IPS-20b (cell line): ENCODE results near the gene ENOX1.

Source experiments
- H3K27ac ChIP-seq: one replicate; pipeline ENCODE4 v1.5.1; 2013; ENCODE audit warnings: low read length
- H3K27me3 ChIP-seq: 2 replicates; pipeline ENCODE4 v1.6.1; 2013; ENCODE audit warnings: mild to moderate bottlenecking, low read length, inconsistent platforms; ENCODE audit not compliant: insufficient read depth
- H3K36me3 ChIP-seq: 2 replicates; pipeline ENCODE4 v1.6.1; 2013; ENCODE audit warnings: low read depth, mild to moderate bottlenecking, inconsistent platforms, low read length, moderate library complexity; ENCODE audit not compliant: insufficient read depth
- H3K4me1 ChIP-seq: 2 replicates; pipeline ENCODE4 v1.6.1; 2013; ENCODE audit warnings: mild to moderate bottlenecking, control low read depth, inconsistent platforms, low read length, moderate library complexity; ENCODE audit not compliant: insufficient read depth
- H3K4me3 ChIP-seq: 2 replicates; pipeline ENCODE4 v1.5.1; 2013; ENCODE audit warnings: mild to moderate bottlenecking, low read length, inconsistent platforms
- H3K9ac ChIP-seq: 2 replicates; pipeline ENCODE4 v1.6.1; 2013; ENCODE audit warnings: low read depth, mild to moderate bottlenecking, inconsistent platforms, low read length, moderate library complexity
- H3K9me3 ChIP-seq: 2 replicates; pipeline ENCODE4 v1.6.1; 2013; ENCODE audit warnings: mild to moderate bottlenecking, low read depth, low read length, inconsistent platforms; ENCODE audit not compliant: insufficient read depth

Gene ENOX1

GRCh38 chr13:43629691-43630480 is 156.9 kb downstream of the ENOX1 start:
- Histone ChIP-seq H3K4me1 (no peaks in the 10 kb centered on the region), H3K4me3 (no peak overlapping the region), H3K36me3 (no peaks in the 10 kb centered on the region), H3K27me3 (no peaks in the 10 kb centered on the region), H3K9me3 (no peaks in the 10 kb centered on the region), H3K27ac (no peak overlapping the region), H3K9ac (no peak overlapping the region)

- Histone ChIP-seq H3K9me3 (no peaks in the 10 kb centered on the region), H3K4me1 (no peaks in the 10 kb centered on the region), H3K36me3 (no peaks in the 10 kb centered on the region), H3K9ac (no peak overlapping the region), H3K27me3 (no peaks in the 10 kb centered on the region), H3K27ac (no peak overlapping the region), H3K4me3 (no peak overlapping the region)
These were observed 159.8 kb downstream of the ENOX1 start for GRCh38 chr13:43626994-43627393.

- H3K27me3 ChIP-seq = no peaks in the 10 kb centered on the region
- H3K4me1 ChIP-seq = no peaks in the 10 kb centered on the region
- no peak overlapping the region for H3K9ac ChIP-seq
These were observed 172.7 kb downstream of the ENOX1 start for GRCh38 chr13:43614063-43614462.

GRCh38 chr13:43611281-43612273 is 175.2 kb downstream of the ENOX1 start:
- Histone ChIP-seq H3K27ac (no peak overlapping the region), H3K9me3 (no peaks in the 10 kb centered on the region), H3K27me3 (no peaks in the 10 kb centered on the region), H3K4me1 (no peaks in the 10 kb centered on the region), H3K9ac (no peak overlapping the region), H3K36me3 (no peaks in the 10 kb centered on the region), H3K4me3 (no peak overlapping the region)

More at GRCh38 chr13:43614063-43614462, 172.7 kb downstream of the ENOX1 start:
- Histone ChIP-seq H3K27ac (no peak overlapping the region), H3K36me3 (no peaks in the 10 kb centered on the region), H3K9me3 (no peaks in the 10 kb centered on the region), H3K4me3 (no peak overlapping the region)

- peaks cover 8% of the 10 kb centered on the region; the same call in 1 of the 2 replicates for H3K9me3 ChIP-seq
- H3K4me1 ChIP-seq = no peaks in the 10 kb centered on the region
- no peaks in the 10 kb centered on the region for H3K27me3 ChIP-seq
- no peak overlapping the region for H3K4me3 ChIP-seq
- H3K36me3 ChIP-seq = no peaks in the 10 kb centered on the region
- no peak overlapping the region for H3K9ac ChIP-seq
- H3K27ac ChIP-seq = no peak overlapping the region
These were observed 178.2 kb downstream of the ENOX1 start for GRCh38 chr13:43608400-43609137.

- no peaks in the 10 kb centered on the region for H3K27me3 ChIP-seq
- no peak overlapping the region for H3K27ac ChIP-seq
- no peaks in the 10 kb centered on the region for H3K36me3 ChIP-seq
- no peak overlapping the region for H3K9ac ChIP-seq
- no peaks in the 10 kb centered on the region for H3K9me3 ChIP-seq
- H3K4me1 ChIP-seq = no peaks in the 10 kb centered on the region
- H3K4me3 ChIP-seq = no peak overlapping the region
These were observed 189.2 kb downstream of the ENOX1 start for GRCh38 chr13:43597599-43597945.

GRCh38 chr13:43596924-43597598 is 189.7 kb downstream of the ENOX1 start:
- H3K4me3 ChIP-seq = no peak overlapping the region
- H3K27ac ChIP-seq = no peak overlapping the region
- H3K36me3 ChIP-seq = no peaks in the 10 kb centered on the region
- H3K9ac ChIP-seq = no peak overlapping the region
- no peaks in the 10 kb centered on the region for H3K27me3 ChIP-seq
- H3K9me3 ChIP-seq = no peaks in the 10 kb centered on the region
- H3K4me1 ChIP-seq = no peaks in the 10 kb centered on the region

- H3K27me3 ChIP-seq = no peaks in the 10 kb centered on the region
- no peaks in the 10 kb centered on the region for H3K4me1 ChIP-seq
- H3K36me3 ChIP-seq = no peaks in the 10 kb centered on the region
- H3K4me3 ChIP-seq = no peak overlapping the region
- H3K9me3 ChIP-seq = no peaks in the 10 kb centered on the region
- H3K9ac ChIP-seq = no peak overlapping the region
- H3K27ac ChIP-seq = no peak overlapping the region
These were observed 190.8 kb downstream of the ENOX1 start for GRCh38 chr13:43596006-43596405.

- H3K27ac ChIP-seq = no peak overlapping the region
- H3K9ac ChIP-seq = no peak overlapping the region
- H3K9me3 ChIP-seq = no peaks in the 10 kb centered on the region
- H3K4me3 ChIP-seq = no peak overlapping the region
- no peaks in the 10 kb centered on the region for H3K36me3 ChIP-seq
- H3K4me1 ChIP-seq = no peaks in the 10 kb centered on the region
- no peaks in the 10 kb centered on the region for H3K27me3 ChIP-seq
These were observed 199.4 kb downstream of the ENOX1 start for GRCh38 chr13:43587376-43587775.

- Histone ChIP-seq H3K4me3 (no peak overlapping the region), H3K9me3 (no peaks in the 10 kb centered on the region), H3K36me3 (no peaks in the 10 kb centered on the region), H3K9ac (no peak overlapping the region), H3K4me1 (no peaks in the 10 kb centered on the region), H3K27me3 (no peaks in the 10 kb centered on the region), H3K27ac (no peak overlapping the region)
These were observed 202.0 kb downstream of the ENOX1 start for GRCh38 chr13:43584751-43585150.

GRCh38 chr13:43583321-43583720 is 203.5 kb downstream of the ENOX1 start:
- Histone ChIP-seq H3K4me3 (no peak overlapping the region), H3K36me3 (no peaks in the 10 kb centered on the region), H3K9me3 (no peaks in the 10 kb centered on the region), H3K27me3 (no peaks in the 10 kb centered on the region), H3K9ac (no peak overlapping the region), H3K4me1 (no peaks in the 10 kb centered on the region), H3K27ac (no peak overlapping the region)
